Measurements from ENCODE around the gene SPAG17.

GRCh38 chr1:118204105-118204504, 19.1 kb upstream of the SPAG17 start:
- TF ChIP-seq RAD21 (IDR thresholded peaks at IDR 0.05; ENCODE audit: low read depth), result no peak
- TF ChIP-seq TAF1 (IDR thresholded peaks at IDR 0.05; ENCODE audit: low read depth), result no peak
- TF ChIP-seq REST (IDR thresholded peaks at IDR 0.05; ENCODE audit: low read depth), result no peak
- no peak for TF ChIP-seq TCF12 (IDR thresholded peaks at IDR 0.05; ENCODE audit: low read depth)
- TF ChIP-seq CREB1 (IDR thresholded peaks at IDR 0.05; ENCODE audit: low read depth), result no peak
- no peak for TF ChIP-seq EP300 (IDR thresholded peaks at IDR 0.05; ENCODE audit: borderline replicate concordance)
- TF ChIP-seq MAX (IDR thresholded peaks at IDR 0.05), result no peak
- TF ChIP-seq FOXM1 (IDR thresholded peaks at IDR 0.05; ENCODE audit: borderline replicate concordance, low read depth), result no peak
- no peak for TF ChIP-seq ZBTB7A (IDR thresholded peaks at IDR 0.05; ENCODE audit: low read depth)
- TF ChIP-seq YY1 (IDR thresholded peaks at IDR 0.05; ENCODE audit: low read depth), result no peak
- no peak for TF ChIP-seq USF1 (IDR thresholded peaks at IDR 0.05)
- TF ChIP-seq EGR1 (IDR thresholded peaks at IDR 0.05), result no peak
- TF ChIP-seq CEBPB (IDR thresholded peaks at IDR 0.05), result no peak
- no peak for TF ChIP-seq NFIC (IDR thresholded peaks at IDR 0.05)

Measured in Ishikawa (cell line).